Superior temporal gyrus (tissue), 1 donor: Measurements from ENCODE around the gene IKZF5.

Experiments
- DNase-seq: peaks from one replicate; pipeline ENCODE4 v3.0.0-alpha.2; 2016; ENCODE audit errors: extremely low spot score

IKZF5 gene

GRCh38 chr10:123016228-123016627, 7.6 kb upstream of the IKZF5 start:
- no peak for DNase-seq

DNA sequence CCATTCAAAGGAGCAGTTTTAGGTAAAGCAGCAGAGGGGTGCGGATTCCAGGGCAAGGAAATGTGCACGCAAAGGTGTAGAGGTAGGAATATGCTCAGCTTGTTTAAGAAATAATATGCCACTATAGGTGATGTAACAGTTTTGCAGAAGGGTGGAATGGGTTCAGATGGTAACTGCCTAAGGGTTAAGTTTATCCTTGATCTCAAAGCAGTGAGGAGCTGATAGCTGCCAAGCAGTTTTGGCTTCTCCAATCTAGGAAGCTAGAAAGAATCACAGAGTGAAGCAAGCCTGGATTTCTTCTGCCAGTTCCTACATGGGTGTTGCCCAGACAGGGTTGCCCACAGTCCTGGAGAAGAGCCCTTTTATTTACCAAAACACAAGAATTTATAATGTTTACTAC, 6.2 kb upstream of the IKZF5 start:
- no peak for DNase-seq

- no peak for DNase-seq
These were observed 5.1 kb upstream of the IKZF5 start for GRCh38 chr10:123013456-123014419.

DNA sequence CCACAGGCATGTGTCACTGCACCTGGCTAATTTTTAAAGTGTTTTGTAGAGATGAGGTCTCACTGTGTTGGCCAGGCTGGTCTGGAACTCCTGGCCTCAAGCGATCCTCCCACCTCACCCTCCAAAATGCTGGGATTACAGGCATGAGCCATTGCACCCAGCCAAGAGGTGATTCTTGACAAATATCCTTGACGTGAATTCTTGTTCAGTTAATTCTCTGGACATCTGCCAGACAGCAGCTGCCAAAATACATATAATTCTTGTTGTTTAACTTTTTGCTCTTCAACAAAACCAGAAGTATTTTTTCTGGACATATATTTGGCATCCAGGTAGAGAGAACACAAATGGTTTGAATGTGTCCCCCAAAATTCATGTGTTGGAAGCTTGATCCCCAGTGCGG, 3.4 kb upstream of the IKZF5 start:
- DNase-seq: no peak

GRCh38 chr10:123009105-123009820, 668 bp upstream of the IKZF5 start:
- no peak for DNase-seq

DNA sequence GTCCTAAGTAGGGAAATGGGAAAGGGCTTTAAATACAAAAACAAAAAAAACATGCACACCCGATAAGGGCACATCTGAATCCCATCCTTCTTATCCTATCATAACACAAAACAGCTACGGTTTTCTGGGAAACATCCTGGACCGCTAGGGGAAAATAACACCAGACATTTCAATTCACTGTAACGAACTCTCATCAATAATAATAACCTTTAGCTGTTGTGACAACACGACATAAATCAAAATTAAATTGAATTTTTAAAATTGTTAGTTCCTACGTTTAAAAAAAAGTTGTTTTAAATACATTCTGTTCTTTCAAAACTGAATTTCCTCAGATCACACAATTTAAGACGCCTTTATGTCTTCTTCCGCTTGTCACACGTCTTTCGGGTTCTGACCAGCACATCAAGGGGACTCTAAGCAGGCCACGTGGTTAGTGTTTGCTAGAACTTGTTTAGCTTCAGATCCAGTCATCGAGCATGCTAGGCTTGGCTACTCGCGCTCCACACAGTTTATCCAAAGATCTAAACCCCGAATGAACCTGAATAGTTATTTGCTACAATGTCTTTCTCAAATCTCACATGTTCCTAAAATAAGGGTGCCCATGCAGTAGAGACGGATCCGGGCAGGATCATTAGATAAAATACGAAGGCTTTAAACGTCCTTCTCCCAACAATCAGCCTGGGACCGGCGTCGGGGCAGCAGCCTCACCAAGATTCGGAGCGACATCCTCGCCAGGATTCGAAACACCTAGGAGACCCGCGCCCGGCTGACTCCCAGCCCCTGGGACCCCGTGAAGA, 839 bp downstream of the IKZF5 start:
- DNase-seq: peak; percentile 67

DNA sequence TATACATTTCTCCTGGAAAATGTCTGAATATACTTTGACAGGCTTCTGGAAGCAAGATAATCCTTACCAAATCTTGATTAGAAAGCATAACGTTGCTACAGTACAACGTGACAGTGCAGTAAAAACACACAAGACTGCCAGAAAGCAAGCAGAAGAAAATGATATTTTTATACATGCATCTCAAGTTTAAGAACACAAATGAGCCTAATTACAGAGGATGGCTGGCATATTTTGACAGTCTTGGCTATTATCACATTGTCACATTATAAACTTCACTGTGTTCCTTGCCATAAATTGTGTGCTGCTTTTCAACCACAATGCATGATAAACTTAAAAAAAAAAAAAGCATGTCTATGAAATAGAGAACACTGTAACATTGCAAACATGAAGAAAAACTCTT, 4.3 kb downstream of the IKZF5 start:
- no peak for DNase-seq

GRCh38 chr10:123001370-123001769, 7.2 kb downstream of the IKZF5 start:
- DNase-seq: no peak

DNA sequence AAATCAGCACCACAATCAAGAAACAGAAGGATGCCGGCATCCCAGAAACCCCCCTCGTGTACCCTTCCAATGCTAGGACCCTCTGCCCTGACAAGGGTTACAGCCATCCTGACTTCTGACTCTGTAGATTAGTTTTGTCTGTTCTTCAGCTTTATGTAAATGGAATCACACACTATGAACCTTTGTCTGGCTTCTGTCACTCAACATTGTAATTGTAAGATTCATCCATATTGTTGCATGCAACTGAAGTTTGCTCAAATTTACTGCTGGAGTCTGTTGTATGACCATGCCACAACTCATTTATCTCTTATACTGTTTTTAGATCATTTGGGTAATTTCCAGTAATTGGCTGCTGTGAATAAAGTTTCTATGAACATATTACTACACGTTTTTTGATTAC, 8.4 kb downstream of the IKZF5 start:
- no peak for DNase-seq

DNA sequence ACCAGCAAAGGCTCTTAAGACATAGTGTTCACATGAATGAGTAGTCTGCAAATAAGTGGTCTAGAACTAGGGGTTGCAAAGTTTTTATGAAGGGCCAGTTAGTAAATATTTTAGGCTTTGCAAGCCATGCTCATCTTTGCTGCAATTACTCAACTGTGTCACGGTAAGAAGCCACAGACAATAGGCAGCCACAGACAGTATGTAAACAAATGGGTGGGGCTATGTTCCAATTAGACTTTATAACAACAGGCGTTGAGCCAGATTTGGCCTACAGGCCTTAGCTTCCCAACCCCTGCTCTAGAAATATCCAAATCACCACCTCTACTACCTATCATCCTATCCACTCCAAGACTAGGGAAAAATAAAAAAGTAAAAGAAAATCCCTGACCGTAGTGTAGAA, 9.2 kb downstream of the IKZF5 start:
- no peak for DNase-seq

DNA sequence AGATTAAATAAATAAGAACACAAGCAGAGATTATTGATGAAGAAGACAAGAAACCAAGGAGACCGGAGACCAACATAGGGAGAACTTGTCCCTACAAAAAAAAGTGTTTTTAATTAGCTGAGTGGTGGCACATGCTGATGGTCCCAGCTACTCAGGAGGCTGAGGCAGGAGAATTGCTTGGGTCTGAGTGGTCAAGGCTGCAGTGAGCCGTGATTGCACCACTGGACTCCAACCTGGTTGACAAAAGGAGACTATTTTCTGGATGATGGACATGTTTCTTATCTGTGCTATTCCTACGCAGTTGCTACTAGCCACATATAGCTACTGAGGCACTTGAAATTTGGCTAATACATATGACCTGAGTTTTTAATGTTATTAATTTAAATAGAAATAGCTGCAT, 9.7 kb downstream of the IKZF5 start:
- no peak for DNase-seq

DNA sequence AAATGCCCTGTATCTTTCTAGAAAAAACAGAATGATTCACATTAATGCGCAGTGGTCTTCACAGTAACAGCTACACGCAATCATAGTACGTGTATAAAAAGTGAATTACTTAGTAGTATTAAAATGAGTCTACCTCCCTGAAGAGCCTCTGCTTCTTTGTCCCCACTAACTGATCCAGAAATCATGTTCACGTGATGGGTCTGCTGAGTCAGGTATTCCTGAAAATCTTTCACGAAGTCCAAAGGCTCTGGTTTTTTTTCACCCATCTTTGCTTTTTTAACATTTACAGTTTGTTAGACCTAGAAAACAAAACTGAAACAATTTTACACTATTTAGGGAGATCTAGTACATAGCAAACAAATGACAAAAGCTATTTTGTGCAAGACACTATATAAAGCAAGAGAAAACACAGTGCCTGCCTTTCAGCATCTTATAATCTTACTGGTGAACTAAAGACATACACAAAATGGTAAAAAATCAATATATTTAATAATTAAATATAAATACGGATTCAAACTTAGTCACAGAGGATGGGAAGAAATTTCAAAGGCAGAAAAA, 10.2 kb downstream of the IKZF5 start:
- no peak for DNase-seq

GRCh38 chr10:122997864-122998263, 10.7 kb downstream of the IKZF5 start:
- DNase-seq: no peak

GRCh38 chr10:122995936-122996335, 12.7 kb downstream of the IKZF5 start:
- peak; percentile 10 for DNase-seq

DNA sequence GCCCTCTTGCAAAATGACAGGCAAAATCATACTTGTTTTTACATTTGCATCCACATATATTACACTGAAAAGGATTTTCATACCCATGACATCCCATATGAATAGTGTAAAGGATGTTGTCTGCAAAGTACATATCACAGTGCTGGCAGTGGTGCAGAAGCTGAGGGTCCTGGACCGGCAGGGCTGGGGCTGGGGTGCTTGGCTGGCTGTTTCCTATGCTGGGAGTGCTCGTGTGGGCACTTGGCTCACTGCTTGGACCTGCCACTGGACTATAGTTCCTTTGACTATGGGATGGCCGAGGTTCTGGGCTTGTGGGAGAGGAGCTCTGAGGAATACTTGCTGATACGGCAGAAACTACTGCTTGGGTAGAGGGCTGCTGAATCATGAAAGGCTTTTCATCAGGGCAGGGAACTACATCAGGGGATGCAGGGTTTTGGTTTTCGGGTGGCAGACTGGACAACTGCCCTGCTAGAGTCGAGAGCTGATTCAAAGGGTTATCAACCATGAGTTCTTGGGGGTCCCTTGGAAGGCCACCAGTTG, 14.7 kb downstream of the IKZF5 start:
- no peak for DNase-seq

DNA sequence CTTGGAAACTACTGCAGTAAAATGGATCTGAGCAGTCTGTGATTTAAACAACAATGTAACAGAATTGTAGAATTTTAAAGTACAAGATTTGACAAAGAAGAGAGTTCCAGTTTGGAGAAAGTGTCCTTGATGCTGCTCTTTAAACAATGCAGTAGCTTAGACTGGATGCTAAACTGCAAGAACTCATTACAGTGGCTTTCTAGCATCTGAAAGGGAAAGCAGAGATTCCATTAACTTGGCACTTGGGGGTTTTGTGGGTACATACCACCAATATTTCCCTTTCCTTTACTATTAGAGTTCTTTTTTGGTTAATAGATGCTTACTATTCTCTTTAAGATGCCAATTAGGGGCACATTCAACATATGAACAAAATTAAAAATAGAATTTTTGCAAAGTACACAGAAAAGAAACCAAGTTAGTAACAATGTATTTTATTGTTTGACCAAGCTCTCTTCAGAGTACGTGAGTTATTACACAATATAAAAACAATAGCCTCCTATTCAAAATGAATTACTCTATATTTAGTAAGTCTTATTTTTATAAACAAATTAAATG, 16.5 kb downstream of the IKZF5 start:
- DNase-seq: peak; percentile 68

DNA sequence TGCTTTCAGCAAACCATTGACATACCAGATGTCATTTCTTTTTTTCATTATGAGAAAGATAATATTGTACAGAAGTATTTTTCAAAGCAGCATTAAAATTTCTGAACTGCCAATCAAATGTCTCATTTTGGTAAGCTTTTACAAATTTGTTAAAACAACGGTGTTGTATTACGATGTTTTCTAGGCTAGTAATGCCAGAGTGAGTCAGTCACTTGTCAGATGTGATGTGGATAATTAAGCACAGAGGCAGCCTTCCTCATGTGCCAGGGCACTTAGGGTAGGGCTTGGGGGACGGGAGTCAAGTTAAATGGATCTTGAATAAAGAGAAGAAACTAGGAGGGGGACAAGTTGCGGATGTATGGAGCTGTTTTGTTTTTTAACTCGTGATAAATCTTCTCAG, 18.3 kb downstream of the IKZF5 start:
- peak; percentile 20 for DNase-seq

DNA sequence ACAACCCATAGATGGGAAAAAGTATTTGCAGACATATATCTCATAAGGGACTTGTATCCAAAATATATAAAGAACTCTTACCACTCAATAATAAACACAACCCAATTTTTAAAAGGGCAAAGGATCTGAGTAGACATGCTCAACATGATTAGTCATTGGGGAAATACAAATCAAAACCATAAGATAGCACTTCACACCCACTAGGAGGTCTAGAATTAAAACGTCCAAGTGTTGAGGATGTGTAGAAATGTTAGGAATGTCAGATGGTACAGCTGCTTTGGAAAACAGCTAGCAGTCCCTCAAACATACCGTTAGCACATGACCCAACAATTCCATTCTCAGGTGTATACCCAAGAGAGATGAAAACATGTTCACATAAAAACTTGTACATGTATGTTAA, 20.1 kb downstream of the IKZF5 start:
- no peak for DNase-seq

GRCh38 chr10:122986335-122986734, 22.3 kb downstream of the IKZF5 start:
- peak; percentile 24 for DNase-seq

- no peak for DNase-seq
These were observed 23.9 kb downstream of the IKZF5 start for GRCh38 chr10:122984708-122985107.

GRCh38 chr10:122983898-122984297, 24.7 kb downstream of the IKZF5 start:
- no peak for DNase-seq
